ENCODE data around the gene KSR2. TPM values are rescaled to one million over a fixed set of nuclear protein-coding genes. Genes with fewer than 3 reads are reported as not detected.
"Not testable (repeated sequence)": the region's sequence is repeated elsewhere in the genome, so short reads cannot be mapped to it uniquely, and the experiment has no call there.

The KSR2 gene
- total RNA-seq, 4 donors from 2014 or later = under 0.01 to 0.06 (median 0.03) TPM

DNA sequence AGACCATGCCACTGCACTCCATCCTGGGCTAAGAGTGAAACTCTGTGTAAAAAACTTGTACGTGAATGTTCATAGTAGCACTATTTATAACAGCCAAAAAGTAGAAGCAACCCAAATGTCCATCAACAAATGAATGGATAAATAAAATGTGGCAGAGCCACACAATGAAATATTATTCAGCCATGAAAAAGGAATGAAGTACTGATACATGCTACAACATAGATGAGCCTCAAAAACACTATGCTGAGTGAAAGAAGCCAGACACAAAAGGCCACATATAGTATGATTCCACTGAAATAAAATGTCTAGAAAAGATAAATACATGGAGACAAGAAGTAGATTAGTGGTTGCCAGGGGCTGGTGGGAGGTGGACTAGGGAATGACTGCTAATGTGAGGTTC is 72.8 kb downstream of the KSR2 start:
- TF ChIP-seq POLR2A (IDR thresholded peaks at IDR 0.05; ENCODE audit: low read depth) (no peak), EP300 (IDR thresholded peaks at IDR 0.05) (no peak)
- DNase-seq (ENCODE audit: extremely low spot score) = no peak
- no peaks in the 10 kb centered on the region for H3K4me1 ChIP-seq
- H3K27ac ChIP-seq (replicated peaks in 1 of 4) = no peak overlapping the region
- H3K36me3 ChIP-seq = no peaks in the 10 kb centered on the region
- H3K4me3 ChIP-seq = no peak overlapping the region
- intact Hi-C loops (cut with DNase I) = no loop called here
- H3K9me3 ChIP-seq = peaks cover 0 to 7% (median 3%) of the 10 kb centered on the region in 4 donors
- WGBS = 88% methylated on average over 1 of the region's 1 CpG
- H3K27me3 ChIP-seq = peaks cover 0 to 18% (median 0%) of the 10 kb centered on the region in 4 donors

DNA sequence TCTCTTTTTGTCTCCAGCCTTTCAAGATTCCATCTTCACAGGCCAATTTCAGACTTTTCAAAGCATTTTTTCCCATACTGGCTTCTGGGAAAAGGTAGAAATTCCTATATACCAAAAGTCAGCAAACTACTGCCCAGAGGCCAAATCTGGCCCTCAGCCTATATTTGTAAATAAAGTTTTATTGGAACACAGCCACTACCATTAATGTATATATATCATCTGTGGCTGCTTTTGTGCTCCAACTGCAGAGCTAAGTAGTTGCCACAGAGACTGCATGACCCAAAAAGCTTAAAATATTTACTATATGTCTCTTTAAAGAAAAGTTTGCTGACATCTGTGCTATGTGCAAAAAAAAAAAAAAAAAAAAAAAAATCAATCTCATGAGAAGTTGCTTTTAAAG is 76.3 kb downstream of the KSR2 start:
- TF ChIP-seq, protein P1, sequence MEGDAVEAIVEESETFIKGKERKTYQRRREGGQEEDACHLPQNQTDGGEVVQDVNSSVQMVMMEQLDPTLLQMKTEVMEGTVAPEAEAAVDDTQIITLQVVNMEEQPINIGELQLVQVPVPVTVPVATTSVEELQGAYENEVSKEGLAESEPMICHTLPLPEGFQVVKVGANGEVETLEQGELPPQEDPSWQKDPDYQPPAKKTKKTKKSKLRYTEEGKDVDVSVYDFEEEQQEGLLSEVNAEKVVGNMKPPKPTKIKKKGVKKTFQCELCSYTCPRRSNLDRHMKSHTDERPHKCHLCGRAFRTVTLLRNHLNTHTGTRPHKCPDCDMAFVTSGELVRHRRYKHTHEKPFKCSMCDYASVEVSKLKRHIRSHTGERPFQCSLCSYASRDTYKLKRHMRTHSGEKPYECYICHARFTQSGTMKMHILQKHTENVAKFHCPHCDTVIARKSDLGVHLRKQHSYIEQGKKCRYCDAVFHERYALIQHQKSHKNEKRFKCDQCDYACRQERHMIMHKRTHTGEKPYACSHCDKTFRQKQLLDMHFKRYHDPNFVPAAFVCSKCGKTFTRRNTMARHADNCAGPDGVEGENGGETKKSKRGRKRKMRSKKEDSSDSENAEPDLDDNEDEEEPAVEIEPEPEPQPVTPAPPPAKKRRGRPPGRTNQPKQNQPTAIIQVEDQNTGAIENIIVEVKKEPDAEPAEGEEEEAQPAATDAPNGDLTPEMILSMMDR (IDR thresholded peaks at IDR 0.05) = no peak
- TF ChIP-seq POLR2AphosphoS5 (IDR thresholded peaks at IDR 0.05) (no peak), POLR2A (IDR thresholded peaks at IDR 0.05; ENCODE audit: low read depth) (no peak)
- intact Hi-C loops (cut with DNase I) = no loop called here
- no peaks in the 10 kb centered on the region for H3K9me3 ChIP-seq
- peaks cover 0 to 21% (median 0%) of the 10 kb centered on the region in 4 donors for H3K27me3 ChIP-seq
- H3K27ac ChIP-seq (replicated peaks in 1 of 4) = no peak overlapping the region
- H3K36me3 ChIP-seq = no peaks in the 10 kb centered on the region
- H3K4me1 ChIP-seq = no peaks in the 10 kb centered on the region
- H3K4me3 ChIP-seq = no peak overlapping the region
- no peak for DNase-seq (ENCODE audit: extremely low spot score)

DNA sequence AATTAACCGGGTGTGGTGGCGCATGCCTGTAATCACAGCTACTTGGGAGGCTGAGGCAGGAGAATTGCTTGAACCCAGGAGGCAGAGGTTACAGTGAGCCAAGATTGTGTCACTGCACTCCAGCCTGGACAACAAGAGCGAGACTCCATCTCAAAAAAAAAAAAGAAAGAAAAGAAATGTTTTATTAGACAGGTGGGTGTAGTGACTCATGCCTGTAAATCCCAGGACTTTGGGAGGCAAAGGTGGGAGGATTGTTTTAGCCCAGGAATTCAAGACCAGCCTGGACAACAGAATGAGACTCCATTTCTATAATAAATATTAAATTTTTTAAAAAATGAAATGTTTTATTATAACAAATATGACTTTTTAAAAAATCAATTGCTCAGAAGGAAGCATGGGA is 77.5 kb downstream of the KSR2 start:
- intact Hi-C loops (cut with DNase I); H3K27ac ChIP-seq (replicated peaks in 1 of 4); H3K9me3 ChIP-seq; DNase-seq (ENCODE audit: extremely low spot score); H3K4me1 ChIP-seq; H3K4me3 ChIP-seq; H3K36me3 ChIP-seq: not testable (repeated sequence)
- WGBS = 97% methylated on average over 3 of the region's 3 CpGs
- peaks cover 0 to 14% (median 0%) of the 10 kb centered on the region in 4 donors for H3K27me3 ChIP-seq

DNA sequence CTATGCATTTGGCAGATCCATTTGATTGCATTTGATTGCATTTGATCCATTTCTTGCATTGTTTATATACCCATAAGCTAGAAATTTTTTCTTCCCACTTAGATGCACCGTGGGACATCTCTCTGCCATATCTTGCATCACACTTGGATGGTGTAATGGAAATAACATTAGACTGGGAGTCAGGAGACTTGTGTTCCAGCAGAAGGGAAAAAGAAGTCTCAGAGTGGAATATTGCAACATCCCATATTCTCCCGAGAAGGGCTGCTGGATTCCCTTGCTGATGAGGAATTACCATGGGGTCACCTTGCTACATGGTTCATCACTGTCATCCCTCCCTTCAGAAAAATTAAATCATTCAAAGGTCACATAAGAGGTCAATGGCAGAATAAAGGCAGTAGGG is 78.1 kb downstream of the KSR2 start:
- H3K27ac ChIP-seq (replicated peaks in 1 of 4) = no peak overlapping the region
- no peaks in the 10 kb centered on the region for H3K4me1 ChIP-seq
- TF ChIP-seq POLR2A (IDR thresholded peaks at IDR 0.05; ENCODE audit: low read depth) = no peak
- TF ChIP-seq POLR2AphosphoS5 (IDR thresholded peaks at IDR 0.05) = no peak
- TF ChIP-seq, protein P1 (IDR thresholded peaks at IDR 0.05) = no peak
- TF ChIP-seq EP300 (IDR thresholded peaks at IDR 0.05) = no peak
- H3K9me3 ChIP-seq = no peaks in the 10 kb centered on the region
- no peak for DNase-seq (ENCODE audit: extremely low spot score)
- no peak overlapping the region for H3K4me3 ChIP-seq
- 65% methylated on average over 2 of the region's 2 CpGs for WGBS
- intact Hi-C loops (cut with DNase I) = no loop called here
- H3K27me3 ChIP-seq = peaks cover 0 to 8% (median 0%) of the 10 kb centered on the region in 4 donors
- H3K36me3 ChIP-seq = no peaks in the 10 kb centered on the region

DNA sequence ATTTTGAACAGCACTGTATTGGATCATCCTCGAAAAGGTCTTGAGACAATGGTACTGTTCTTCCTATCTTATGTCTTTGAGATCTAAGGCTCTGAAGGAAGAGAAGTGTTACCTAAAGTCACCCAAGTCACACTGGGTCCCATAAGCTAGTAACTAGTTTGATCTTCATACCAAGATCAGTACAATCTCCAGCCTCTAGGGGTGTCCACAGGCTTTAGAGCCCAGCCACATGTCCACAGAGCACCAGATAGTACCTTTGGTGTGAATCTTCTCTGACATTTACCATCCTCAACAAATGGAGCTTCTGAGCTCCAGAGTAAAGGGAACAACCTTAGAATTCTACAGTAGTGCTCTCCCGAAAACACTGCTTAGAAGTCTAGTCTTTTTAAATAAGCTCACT is 78.7 kb downstream of the KSR2 start:
- whole genome bisulfite sequencing = 92% methylated on average over 2 of the region's 2 CpGs
- H3K4me1 ChIP-seq = no peaks in the 10 kb centered on the region
- TF ChIP-seq EP300 (IDR thresholded peaks at IDR 0.05) (no peak), POLR2A (IDR thresholded peaks at IDR 0.05; ENCODE audit: low read depth) (no peak), POLR2AphosphoS5 (IDR thresholded peaks at IDR 0.05) (no peak)
- TF ChIP-seq, protein P1 (IDR thresholded peaks at IDR 0.05) = no peak
- peaks cover 0 to 5% (median 0%) of the 10 kb centered on the region in 4 donors for H3K27me3 ChIP-seq
- H3K9me3 ChIP-seq = no peaks in the 10 kb centered on the region
- no peak overlapping the region for H3K27ac ChIP-seq (replicated peaks in 1 of 4)
- DNase-seq (ENCODE audit: extremely low spot score) = no peak
- intact Hi-C loops (cut with DNase I) = no loop called here
- no peaks in the 10 kb centered on the region for H3K36me3 ChIP-seq
- H3K4me3 ChIP-seq = no peak overlapping the region

DNA sequence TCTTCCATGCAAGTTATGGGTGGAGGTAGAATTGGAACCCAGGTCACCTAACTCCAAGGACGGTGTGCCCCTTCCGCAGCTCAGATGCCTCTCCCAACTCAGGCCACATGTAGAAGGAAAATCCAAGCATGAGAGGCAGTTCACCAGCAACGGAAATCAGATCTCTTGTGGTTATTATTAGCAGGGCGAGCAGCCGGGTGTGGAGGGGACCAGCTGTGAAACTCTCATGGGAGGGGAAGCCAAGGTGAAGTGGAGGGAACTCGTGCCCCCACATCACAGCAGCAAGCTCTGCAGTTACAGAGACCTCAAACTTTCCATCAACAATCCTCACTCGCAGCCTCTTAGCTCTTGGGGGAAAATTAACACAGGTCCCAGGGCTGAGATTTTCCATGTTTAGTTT is 79.7 kb downstream of the KSR2 start:
- no peak for TF ChIP-seq POLR2A (IDR thresholded peaks at IDR 0.05; ENCODE audit: low read depth)
- TF ChIP-seq EP300 (IDR thresholded peaks at IDR 0.05) = no peak
- TF ChIP-seq POLR2AphosphoS5 (IDR thresholded peaks at IDR 0.05) = no peak
- TF ChIP-seq, protein P1 (IDR thresholded peaks at IDR 0.05) = no peak
- Histone ChIP-seq H3K27me3 (peaks cover 0 to 11% (median 1%) of the 10 kb centered on the region in 4 donors), H3K27ac (replicated peaks in 1 of 4) (no peak overlapping the region), H3K4me3 (no peak overlapping the region), H3K36me3 (no peaks in the 10 kb centered on the region), H3K4me1 (no peaks in the 10 kb centered on the region), H3K9me3 (no peaks in the 10 kb centered on the region)
- 76% methylated on average over 7 of the region's 7 CpGs for WGBS
- intact Hi-C loops (cut with DNase I) = no loop called here
- no peak for DNase-seq (ENCODE audit: extremely low spot score)
